ENCODE data around the gene ARMH4. TPM values are rescaled to one million over a fixed set of nuclear protein-coding genes. Genes with fewer than 3 reads are reported as not detected.

Gene ARMH4
- total RNA-seq, 1 experiment from 2014 or later, result 42.6 TPM

GRCh38 chr14:58026219-58026618 lies 125.8 kb downstream of the ARMH4 start:
- Histone ChIP-seq H2BK5ac (ENCODE audit: insufficient read length, low read length) (no peak overlapping the region), H3K27ac (ENCODE audit: insufficient read length, low read depth, low read length) (no peak overlapping the region), H3K18ac (ENCODE audit: insufficient read length, low read depth, low read length) (no peak overlapping the region), H4K5ac (ENCODE audit: insufficient read length, low read depth, low read length) (no peak overlapping the region), H2BK12ac (ENCODE audit: insufficient read length, low read depth, low read length) (no peak overlapping the region), H3K79me1 (ENCODE audit: insufficient read depth, low read depth, low read length, poor library complexity, severe bottlenecking) (no peaks in the 10 kb centered on the region), H3K56ac (ENCODE audit: insufficient read length, low read depth, low read length) (no peak overlapping the region), H3K9ac (ENCODE audit: extremely low read depth, insufficient read length, low read length) (no peak overlapping the region), H3K79me2 (ENCODE audit: insufficient read depth, low read length) (no peaks in the 10 kb centered on the region), H2BK20ac (ENCODE audit: low read depth, low read length, poor library complexity, severe bottlenecking) (no peak overlapping the region), H4K8ac (replicated peaks; ENCODE audit: insufficient read length, low read depth, low read length) (no peak overlapping the region), H3K4me1 (ENCODE audit: insufficient read depth, low read length) (no peaks in the 10 kb centered on the region), H2BK120ac (ENCODE audit: low read depth, low read length, poor library complexity, severe bottlenecking) (no peak overlapping the region), H2AK5ac (ENCODE audit: insufficient read length, low read length) (no peak overlapping the region), H3K14ac (ENCODE audit: insufficient read depth, low read length) (no peak overlapping the region), H3K23me2 (ENCODE audit: insufficient read length, low read depth, low read length, poor library complexity, severe bottlenecking) (no peaks in the 10 kb centered on the region), H3K27me3 (ENCODE audit: insufficient read depth, low read length) (no peaks in the 10 kb centered on the region), H2AFZ (ENCODE audit: low read length) (no peak overlapping the region), H4K91ac (ENCODE audit: insufficient read length, low read depth, low read length) (no peak overlapping the region), H3K9me3 (ENCODE audit: control insufficient read depth, low read depth, low read length) (no peaks in the 10 kb centered on the region), H3K23ac (ENCODE audit: insufficient read length, low read depth, low read length) (no peak overlapping the region), H3K4me2 (ENCODE audit: insufficient read depth, insufficient read length, low read length) (no peak overlapping the region), H3K4ac (ENCODE audit: low read depth, low read length) (no peak overlapping the region), H4K20me1 (ENCODE audit: control insufficient read depth, insufficient read depth, insufficient read length) (no peaks in the 10 kb centered on the region), H2BK15ac (ENCODE audit: low read depth, low read length) (no peak overlapping the region), H3T11ph (ENCODE audit: low read length) (no peak overlapping the region)
- no peak for TF ChIP-seq CTCF (conservative IDR thresholded peaks at IDR 0.05)
- no peak for DNase-seq
- no peak overlapping the region for H3K4me3 Mint-ChIP-seq
- H3K36me3 Mint-ChIP-seq (ENCODE audit: insufficient read depth in 1 of 3, low read depth in 3 of 3), result no peaks in the 10 kb centered on the region
- H3K27me3 Mint-ChIP-seq (ENCODE audit: low read depth), result no peaks in the 10 kb centered on the region
- WGBS (ENCODE audit: extremely low coverage, insufficient read length, low lambda C conversion rate), result no CpG with 5 or more reads among the region's 1 CpG
- H3K4me1 Mint-ChIP-seq, result no peaks in the 10 kb centered on the region
- no peak overlapping the region for H3K27ac Mint-ChIP-seq
- H3K9me3 Mint-ChIP-seq, result no peaks in the 10 kb centered on the region

Data from H9 (cell line).